Erythroblast (primary cell): ENCODE data around the gene DHPS.
"Not testable (repeated sequence)": the region's sequence is repeated elsewhere in the genome, so short reads cannot be mapped to it uniquely, and the experiment has no call there.

Source experiments
- DNase-seq, 2 experiments: peaks; one replicate each; lab custom pipeline; 2025; lab: John Stamatoyannopoulos, UW
- GATA1 ChIP-seq: IDR thresholded peaks from 2 replicates; pipeline ENCODE4 v1.6.1; 2011; ENCODE audit warnings: low read depth, mild to moderate bottlenecking, control low read depth, low read length, moderate library complexity
- POLR2A ChIP-seq: IDR thresholded peaks from 2 replicates; pipeline ENCODE4 v1.6.1; 2011; ENCODE audit warnings: mild to moderate bottlenecking, low read length

Gene DHPS

DNA sequence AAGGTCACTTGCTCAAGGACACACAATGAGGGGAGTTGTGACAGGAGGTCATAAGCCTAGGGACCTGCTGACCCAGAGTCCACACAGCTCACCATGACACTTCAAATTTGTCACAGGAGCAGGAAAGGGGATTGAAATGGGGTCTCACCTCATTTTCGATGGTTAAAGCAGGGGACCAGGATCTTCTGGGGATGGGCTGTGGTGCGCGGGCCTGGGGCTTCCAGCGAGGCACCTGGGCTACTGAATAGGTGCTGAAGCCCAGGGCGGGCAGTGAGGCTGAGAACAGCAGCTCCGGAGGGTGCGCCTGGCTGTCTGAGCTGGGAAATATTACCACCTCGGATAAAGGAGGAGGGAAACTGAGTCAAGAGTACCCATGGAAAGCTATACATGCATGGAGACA, 26.1 kb downstream of the DHPS start:
- TF ChIP-seq GATA1 (no peak), POLR2A (no peak)
- DNase-seq: no peak

GRCh38 chr19:12652219-12652618, 29.5 kb downstream of the DHPS start:
- no peak for TF ChIP-seq GATA1
- no peak for TF ChIP-seq POLR2A
- peak in 1 of 2 experiments; percentile 17 for DNase-seq

- no peak for TF ChIP-seq POLR2A
- no peak for TF ChIP-seq GATA1
- no peak for DNase-seq
These were observed 31.7 kb downstream of the DHPS start for GRCh38 chr19:12649941-12650340.

GRCh38 chr19:12648088-12648487, 33.6 kb downstream of the DHPS start:
- no peak for DNase-seq
- no peak for TF ChIP-seq GATA1
- no peak for TF ChIP-seq POLR2A

DNA sequence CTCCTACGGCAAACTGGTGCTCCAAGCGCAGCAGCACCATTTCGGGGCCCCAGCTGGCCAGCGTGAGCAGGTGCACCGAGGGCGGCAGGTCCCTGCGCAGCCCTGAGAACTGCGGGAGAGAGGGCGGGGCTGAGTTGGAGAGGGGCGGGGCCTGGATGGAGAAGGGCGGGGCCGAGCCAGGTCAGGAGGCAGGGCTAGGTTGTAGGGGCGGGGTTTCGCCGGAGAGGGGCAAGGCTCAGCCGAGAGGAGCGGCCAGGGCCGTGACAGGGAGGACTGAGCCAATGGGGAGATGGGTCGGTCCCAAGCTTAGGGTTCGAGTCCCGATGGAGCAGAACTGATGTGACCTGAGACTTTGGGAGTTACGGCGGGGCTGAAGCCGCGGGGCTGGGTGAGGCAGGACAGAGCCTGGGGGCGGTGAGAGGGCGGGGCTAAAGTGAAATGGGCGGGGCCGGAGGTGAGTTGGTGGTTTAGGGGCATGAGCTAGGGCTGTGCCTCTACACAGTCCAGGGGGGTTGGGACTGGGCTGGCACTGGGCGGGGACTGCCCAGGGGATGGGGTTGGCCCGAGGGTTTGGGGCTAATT, 34.1 kb downstream of the DHPS start:
- TF ChIP-seq POLR2A: no peak
- TF ChIP-seq GATA1: no peak
- DNase-seq: peak; percentile 72 to 80

- TF ChIP-seq POLR2A (no peak), GATA1 (no peak)
- DNase-seq: no peak
These were observed 34.6 kb downstream of the DHPS start for GRCh38 chr19:12647047-12647446.

GRCh38 chr19:12646551-12646950, 35.1 kb downstream of the DHPS start:
- DNase-seq: no peak
- TF ChIP-seq POLR2A (no peak), GATA1 (no peak)

DNA sequence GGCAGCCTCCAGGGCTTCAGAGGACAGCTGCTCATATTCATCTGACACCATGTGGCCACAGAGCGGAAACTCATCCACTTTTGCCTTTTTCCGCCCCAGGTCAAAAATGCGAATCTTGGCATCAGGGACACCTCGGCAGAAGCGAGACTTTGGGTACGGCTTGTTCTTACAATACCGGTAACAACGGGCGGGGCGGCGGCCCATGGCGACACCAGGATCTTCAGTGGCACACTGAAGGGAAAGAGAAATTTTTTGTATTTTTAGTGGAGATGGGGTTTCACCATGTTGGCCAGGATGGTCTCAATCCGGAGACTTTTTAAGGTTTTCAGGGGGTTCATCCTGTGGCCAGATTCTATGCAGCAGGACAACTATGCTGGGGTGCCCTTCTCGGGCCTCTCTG, 38.0 kb downstream of the DHPS start:
- DNase-seq: not testable (repeated sequence)

- no peak for DNase-seq
These were observed 39.2 kb downstream of the DHPS start for GRCh38 chr19:12642506-12642905.

GRCh38 chr19:12641456-12641855, 40.2 kb downstream of the DHPS start:
- TF ChIP-seq POLR2A (no peak), GATA1 (no peak)
- DNase-seq: no peak

More at GRCh38 chr19:12642506-12642905, 39.2 kb downstream of the DHPS start:
- TF ChIP-seq POLR2A (no peak), GATA1 (no peak)

GRCh38 chr19:12639901-12640613, 41.6 kb downstream of the DHPS start:
- peak; percentile 85 to 87 for DNase-seq
- no peak for TF ChIP-seq POLR2A
- TF ChIP-seq GATA1: no peak

GRCh38 chr19:12638611-12639182, 43.0 kb downstream of the DHPS start:
- TF ChIP-seq POLR2A (no peak), GATA1 (no peak)
- no peak for DNase-seq

- TF ChIP-seq GATA1 (no peak), POLR2A (no peak)
- DNase-seq: no peak
These were observed 45.0 kb downstream of the DHPS start for GRCh38 chr19:12636631-12637030.

GRCh38 chr19:12629215-12629614, 52.5 kb downstream of the DHPS start:
- DNase-seq: no peak
- TF ChIP-seq GATA1: no peak
- no peak for TF ChIP-seq POLR2A
